Ishikawa (cell line): Measurements from ENCODE around the gene SHISA3.
A peak's percentile ranks its signal among the peaks of the same experiment; 100 is the strongest.

Experiments
- CEBPB ChIP-seq: IDR thresholded peaks from 2 replicates; pipeline ENCODE4 v1.6.1; 2012
- CREB1 ChIP-seq: IDR thresholded peaks from 2 replicates; pipeline ENCODE4 v1.6.1; 2012; ENCODE audit warnings: low read depth
- EGR1 ChIP-seq: IDR thresholded peaks from 2 replicates; pipeline ENCODE4 v1.6.1; 2012
- EP300 ChIP-seq: IDR thresholded peaks from 2 replicates; pipeline ENCODE4 v1.6.1; 2012; ENCODE audit warnings: borderline replicate concordance
- FOXM1 ChIP-seq: IDR thresholded peaks from 2 replicates; pipeline ENCODE4 v1.6.1; 2012; ENCODE audit warnings: low read depth, borderline replicate concordance
- MAX ChIP-seq: IDR thresholded peaks from 2 replicates; pipeline ENCODE4 v1.6.1; 2012
- NFIC ChIP-seq: IDR thresholded peaks from 2 replicates; pipeline ENCODE4 v1.6.1; 2012
- RAD21 ChIP-seq: IDR thresholded peaks from 2 replicates; pipeline ENCODE4 v1.6.1; 2012; ENCODE audit warnings: low read depth
- REST ChIP-seq: IDR thresholded peaks from 2 replicates; pipeline ENCODE4 v1.6.1; 2012; ENCODE audit warnings: low read depth, mild to moderate bottlenecking
- TAF1 ChIP-seq: IDR thresholded peaks from 2 replicates; pipeline ENCODE4 v1.6.1; 2012; ENCODE audit warnings: low read depth, mild to moderate bottlenecking
- TCF12 ChIP-seq: IDR thresholded peaks from 2 replicates; pipeline ENCODE4 v1.6.1; 2012; ENCODE audit warnings: low read depth
- TEAD4 ChIP-seq: IDR thresholded peaks from 2 replicates; pipeline ENCODE4 v1.6.1; 2012
- USF1 ChIP-seq: IDR thresholded peaks from 2 replicates; pipeline ENCODE4 v1.6.1; 2012
- YY1 ChIP-seq: IDR thresholded peaks from 2 replicates; pipeline ENCODE4 v1.6.1; 2012; ENCODE audit warnings: low read depth
- ZBTB7A ChIP-seq: IDR thresholded peaks from 2 replicates; pipeline ENCODE4 v1.6.1; 2012; ENCODE audit warnings: low read depth

Gene SHISA3

GRCh38 chr4:42396752-42397634 is at the start of gene SHISA3:
Gene SHISA3, plus strand, starts transcription at chr4:42397488. Its CDS starts 569 bp downstream, at chr4:42398057.
- no peak for TF ChIP-seq TAF1
- TF ChIP-seq TCF12, result no peak
- no peak for TF ChIP-seq RAD21
- TF ChIP-seq USF1, result no peak
- TF ChIP-seq EP300, result no peak
- TF ChIP-seq MAX, result 0 out of 2 replicates have a peak, but pooled peaks have one; percentile 55
- TF ChIP-seq NFIC, result no peak
- no peak for TF ChIP-seq EGR1
- TF ChIP-seq CEBPB, result no peak

GRCh38 chr4:42348247-42348646 is 49.0 kb upstream of the SHISA3 start:
- TF ChIP-seq CEBPB, result no peak
- no peak for TF ChIP-seq USF1
- no peak for TF ChIP-seq EGR1
- TF ChIP-seq TCF12, result no peak
- TF ChIP-seq TAF1, result no peak
- TF ChIP-seq MAX, result no peak
- no peak for TF ChIP-seq TEAD4
- no peak for TF ChIP-seq REST
- TF ChIP-seq NFIC, result no peak
- TF ChIP-seq CREB1, result no peak
- TF ChIP-seq EP300, result no peak
- TF ChIP-seq FOXM1, result no peak
- TF ChIP-seq YY1, result no peak
- no peak for TF ChIP-seq RAD21
- no peak for TF ChIP-seq ZBTB7A

- TF ChIP-seq RAD21 (no peak), FOXM1 (no peak), CREB1 (no peak), CEBPB (no peak), USF1 (no peak), ZBTB7A (no peak), REST (no peak), EGR1 (no peak), NFIC (no peak), EP300 (no peak), TEAD4 (no peak), YY1 (no peak), TAF1 (no peak), TCF12 (no peak), MAX (no peak)
Measured at GRCh38 chr4:42348692-42349091, 48.6 kb upstream of the SHISA3 start.

GRCh38 chr4:42350611-42351182 is 46.6 kb upstream of the SHISA3 start:
- no peak for TF ChIP-seq MAX
- TF ChIP-seq CREB1, result no peak
- TF ChIP-seq EGR1, result no peak
- TF ChIP-seq NFIC, result no peak
- TF ChIP-seq FOXM1, result no peak
- no peak for TF ChIP-seq ZBTB7A
- no peak for TF ChIP-seq YY1
- TF ChIP-seq EP300, result no peak
- TF ChIP-seq REST, result no peak
- TF ChIP-seq TCF12, result no peak
- TF ChIP-seq CEBPB, result no peak
- no peak for TF ChIP-seq TAF1
- no peak for TF ChIP-seq RAD21
- no peak for TF ChIP-seq TEAD4
- TF ChIP-seq USF1, result no peak
